ENCODE measurements around the gene DLG4.
A peak's percentile ranks its signal among the peaks of the same experiment; 100 is the strongest.

Gene DLG4

DNA sequence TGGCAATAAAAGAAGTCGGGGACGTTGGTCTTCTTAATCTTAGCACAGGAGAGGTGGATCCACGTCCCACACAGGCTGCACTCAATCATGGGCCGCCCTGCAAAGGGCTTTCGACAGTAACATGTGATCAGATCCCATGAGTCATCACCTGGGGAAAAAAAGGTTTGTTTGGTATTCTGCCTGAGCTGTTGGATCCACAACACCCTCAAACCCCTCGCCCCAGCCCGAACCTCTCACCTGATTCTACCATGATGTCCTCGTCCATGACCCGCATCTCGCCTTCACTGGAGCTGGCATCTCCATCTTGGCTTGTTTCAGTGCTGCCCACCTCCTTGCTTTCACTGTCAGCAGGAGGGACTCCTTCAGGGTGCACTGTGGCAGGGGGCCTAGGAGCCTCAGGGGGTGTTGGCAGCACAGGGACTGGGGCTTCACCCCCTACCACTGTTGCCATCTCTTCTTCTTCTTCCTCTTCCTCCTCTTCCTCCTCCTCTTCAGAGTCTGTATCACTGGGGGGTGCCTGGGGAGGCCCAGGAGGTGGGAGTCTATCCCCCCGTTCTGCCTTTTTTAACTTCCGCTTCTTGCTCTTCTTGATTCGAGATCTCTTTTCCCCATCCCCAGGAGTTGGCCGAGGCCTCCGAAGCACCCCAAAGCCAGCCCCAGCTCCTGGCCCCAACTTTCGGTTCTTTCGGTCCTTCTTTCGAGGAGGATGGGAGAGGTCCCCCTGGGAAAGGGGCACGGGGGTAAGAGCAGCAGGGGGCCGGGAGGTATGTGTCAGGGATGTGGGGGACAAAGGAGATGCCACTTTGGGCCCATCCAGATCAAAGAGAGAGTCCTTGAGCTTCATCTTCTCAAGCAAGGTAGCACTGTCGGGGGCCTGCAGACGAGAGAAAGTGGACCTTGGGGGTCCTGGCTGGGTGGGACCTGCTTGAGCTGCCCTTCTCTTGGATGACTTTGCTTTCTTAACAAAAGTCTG is 16.3 kb upstream of the DLG4 start:
- peak in 1 of 2 donors; percentile 68 for DNase-seq (ENCODE audit: low read depth in 2 of 2)
- TF ChIP-seq, protein P1, sequence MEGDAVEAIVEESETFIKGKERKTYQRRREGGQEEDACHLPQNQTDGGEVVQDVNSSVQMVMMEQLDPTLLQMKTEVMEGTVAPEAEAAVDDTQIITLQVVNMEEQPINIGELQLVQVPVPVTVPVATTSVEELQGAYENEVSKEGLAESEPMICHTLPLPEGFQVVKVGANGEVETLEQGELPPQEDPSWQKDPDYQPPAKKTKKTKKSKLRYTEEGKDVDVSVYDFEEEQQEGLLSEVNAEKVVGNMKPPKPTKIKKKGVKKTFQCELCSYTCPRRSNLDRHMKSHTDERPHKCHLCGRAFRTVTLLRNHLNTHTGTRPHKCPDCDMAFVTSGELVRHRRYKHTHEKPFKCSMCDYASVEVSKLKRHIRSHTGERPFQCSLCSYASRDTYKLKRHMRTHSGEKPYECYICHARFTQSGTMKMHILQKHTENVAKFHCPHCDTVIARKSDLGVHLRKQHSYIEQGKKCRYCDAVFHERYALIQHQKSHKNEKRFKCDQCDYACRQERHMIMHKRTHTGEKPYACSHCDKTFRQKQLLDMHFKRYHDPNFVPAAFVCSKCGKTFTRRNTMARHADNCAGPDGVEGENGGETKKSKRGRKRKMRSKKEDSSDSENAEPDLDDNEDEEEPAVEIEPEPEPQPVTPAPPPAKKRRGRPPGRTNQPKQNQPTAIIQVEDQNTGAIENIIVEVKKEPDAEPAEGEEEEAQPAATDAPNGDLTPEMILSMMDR (IDR thresholded peaks at IDR 0.05; ENCODE audit: low read depth, low read length) = no peak
- H3K4me3 ChIP-seq (replicated peaks in 1 of 2; ENCODE audit: low read depth in 2 of 2, low read length in 2 of 2) = no peak overlapping the region

DNA sequence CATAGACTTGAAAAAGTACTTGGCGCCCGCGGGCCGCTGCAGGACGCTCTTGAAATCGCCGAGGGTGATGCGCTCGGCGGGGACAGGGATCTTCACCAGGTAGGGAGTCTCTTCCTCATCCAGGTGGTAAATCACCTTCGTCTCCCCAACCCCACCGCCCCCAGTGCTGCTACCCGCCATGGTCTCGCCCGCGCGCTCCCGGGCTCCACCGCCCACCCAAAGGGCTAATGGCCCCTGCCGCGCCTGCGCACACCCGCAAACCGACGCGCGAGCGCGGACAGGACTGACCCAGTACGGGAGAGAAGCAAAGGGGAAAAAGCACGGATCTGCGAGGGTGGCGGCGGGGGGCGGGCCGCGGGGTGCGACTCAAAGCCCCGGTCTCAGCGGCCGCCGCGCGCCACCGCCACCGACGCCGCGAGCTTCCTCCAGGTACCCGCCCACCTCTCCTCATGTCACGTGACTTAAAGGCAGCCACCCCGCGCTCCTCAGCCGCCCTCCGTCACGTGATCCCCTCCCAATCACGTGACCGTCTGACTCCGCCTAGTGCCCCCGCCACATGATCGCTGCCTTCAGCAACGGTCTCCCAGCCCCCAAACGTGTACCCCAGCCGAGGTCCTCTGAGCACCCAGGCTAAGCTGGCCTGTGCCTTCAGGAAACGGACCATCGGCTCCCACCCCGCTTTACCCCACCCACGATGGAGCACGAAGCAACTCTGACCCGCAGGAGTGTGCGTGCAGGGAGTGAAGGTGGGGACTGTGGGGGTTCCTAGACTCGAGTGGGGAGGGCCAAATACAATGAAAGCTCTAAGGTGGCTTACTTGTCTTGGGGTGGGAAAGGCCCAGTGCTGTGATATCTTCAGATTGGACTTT is 14.7 kb upstream of the DLG4 start, which contains the start of gene DVL2:
Gene DVL2, minus strand, starts transcription at position 435 of the 869 bp plus-strand sequence. Its CDS starts 255 bp downstream, at position 180.
- peak within 1 kb of the TSS; percentile 75 to 80 for H3K4me3 ChIP-seq (replicated peaks in 1 of 2; ENCODE audit: low read depth in 2 of 2, low read length in 2 of 2)
- DNase-seq (ENCODE audit: low read depth in 2 of 2) = peak; percentile 96 to 98
- TF ChIP-seq, protein P1 (IDR thresholded peaks at IDR 0.05; ENCODE audit: low read depth, low read length) = no peak

DNA sequence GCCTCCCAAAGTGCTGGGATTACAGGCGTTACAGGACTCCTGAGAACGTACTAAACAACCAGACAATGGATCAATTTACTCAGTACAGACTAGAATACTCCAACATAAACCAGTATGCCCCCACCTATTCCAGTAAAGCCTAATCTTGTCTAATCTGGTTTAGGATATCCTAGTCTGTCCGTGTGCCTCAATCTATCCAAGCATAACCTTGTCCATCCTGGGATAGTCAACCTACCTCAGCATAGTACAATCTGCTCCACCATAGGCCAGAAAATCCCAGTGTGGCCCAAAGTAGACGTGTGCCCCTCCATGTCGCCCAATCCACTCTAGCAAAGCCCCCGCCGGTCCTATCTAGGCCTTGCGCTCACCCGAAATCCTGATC is 14.1 kb upstream of the DLG4 start:
- DNase-seq (ENCODE audit: low read depth in 2 of 2) = no peak
- H3K4me3 ChIP-seq (replicated peaks in 1 of 2; ENCODE audit: low read depth in 2 of 2, low read length in 2 of 2) = peak overlapping the region; percentile 75 to 80
- TF ChIP-seq, protein P1 (IDR thresholded peaks at IDR 0.05; ENCODE audit: low read depth, low read length) = no peak

DNA sequence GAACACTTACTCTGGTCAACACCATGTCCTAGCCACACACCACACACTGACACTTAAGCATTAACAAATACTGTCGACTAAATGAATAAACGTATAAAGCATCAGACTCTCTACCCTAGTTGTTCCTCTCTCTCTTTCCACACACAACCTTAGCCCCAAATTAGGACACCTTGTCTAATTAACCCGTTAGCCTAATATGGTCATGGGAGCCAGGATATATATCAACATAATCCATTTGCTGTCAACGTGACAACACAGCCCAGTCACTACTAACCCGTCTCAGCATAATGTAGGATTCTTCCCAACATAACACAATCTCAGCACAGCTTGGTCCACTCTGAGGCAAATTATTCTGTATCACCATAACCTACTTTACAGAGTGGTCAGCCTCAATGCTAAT is 12.5 kb upstream of the DLG4 start:
- peak overlapping the region in 1 of 2 donors; percentile 3 for H3K4me3 ChIP-seq (replicated peaks in 1 of 2; ENCODE audit: low read depth in 2 of 2, low read length in 2 of 2)
- TF ChIP-seq, protein P1 (IDR thresholded peaks at IDR 0.05; ENCODE audit: low read depth, low read length) = no peak
- DNase-seq (ENCODE audit: low read depth in 2 of 2) = no peak

DNA sequence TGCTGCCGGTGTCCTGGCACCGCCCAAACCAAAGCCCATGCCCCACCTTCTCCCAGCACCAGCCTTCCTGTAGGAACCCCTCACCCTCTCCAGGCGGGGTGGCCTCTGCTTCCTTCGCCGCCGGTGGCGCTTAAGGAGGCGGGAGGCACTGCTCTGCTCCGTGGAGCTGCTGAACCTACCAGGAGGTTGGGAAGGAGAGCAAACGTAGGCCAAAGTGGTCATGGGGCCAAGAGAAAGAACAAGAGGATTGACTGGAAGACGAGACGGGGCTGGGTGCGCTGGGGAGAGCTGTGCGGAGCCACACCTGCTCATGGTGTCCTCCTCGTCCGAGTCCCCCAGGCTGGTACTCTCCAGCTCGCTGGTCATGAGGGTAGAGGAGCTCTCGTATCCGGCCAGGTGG is 9.9 kb upstream of the DLG4 start:
- TF ChIP-seq, protein P1 (IDR thresholded peaks at IDR 0.05; ENCODE audit: low read depth, low read length) = no peak
- no peak overlapping the region for H3K4me3 ChIP-seq (replicated peaks in 1 of 2; ENCODE audit: low read depth in 2 of 2, low read length in 2 of 2)
- no peak for DNase-seq (ENCODE audit: low read depth in 2 of 2)

DNA sequence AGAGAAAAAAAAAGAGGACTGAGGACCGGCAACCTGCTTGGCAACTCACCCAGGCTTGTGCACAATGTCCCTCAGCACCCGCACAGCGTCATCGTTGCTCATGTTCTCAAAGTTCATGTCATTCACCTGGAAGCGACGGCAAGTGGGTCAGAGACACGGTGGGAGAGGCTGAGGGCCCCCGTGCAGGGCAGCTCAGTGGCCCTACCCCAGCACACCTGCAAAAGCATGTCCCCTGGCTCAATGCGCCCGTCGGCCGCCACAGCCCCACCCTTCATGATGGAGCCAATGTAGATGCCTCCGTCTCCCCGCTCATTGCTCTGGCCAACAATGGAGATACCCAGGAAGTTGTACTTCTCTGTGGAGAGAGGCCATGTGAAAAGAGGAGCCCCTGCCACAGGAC is 9.3 kb upstream of the DLG4 start:
- TF ChIP-seq, protein P1 (IDR thresholded peaks at IDR 0.05; ENCODE audit: low read depth, low read length) = no peak
- no peak for DNase-seq (ENCODE audit: low read depth in 2 of 2)
- H3K4me3 ChIP-seq (replicated peaks in 1 of 2; ENCODE audit: low read depth in 2 of 2, low read length in 2 of 2) = no peak overlapping the region
